ENCODE measurements around the gene RAB10. TPM values are rescaled to one million over a fixed set of nuclear protein-coding genes. Genes with fewer than 3 reads are reported as not detected.

RAB10 gene
- total and polyA plus RNA-seq, 9 of the 15 experiments (the other 6 are each of a cell fraction or from before 2014, with no cell fraction given), result 25.1 to 214 (median 157) TPM

DNA sequence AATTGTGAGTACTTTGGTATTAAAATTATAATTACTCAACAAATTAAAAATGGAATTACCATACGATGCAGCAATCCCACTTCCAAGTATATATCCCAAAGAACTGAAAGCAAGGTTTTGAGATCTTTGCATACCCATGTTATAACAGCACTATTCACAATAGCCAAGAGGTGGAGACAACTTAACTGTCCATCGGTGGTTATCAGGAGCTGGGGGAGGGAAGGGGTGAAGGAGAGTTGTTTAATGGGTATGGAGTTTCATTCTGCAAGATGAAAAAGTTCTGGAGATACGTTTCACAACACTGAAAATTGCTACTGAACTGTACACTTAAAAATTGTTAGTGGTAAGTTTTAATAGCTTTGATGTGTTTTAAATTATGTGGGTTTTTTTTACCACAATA is 25.7 kb downstream of the RAB10 start (continued):
- no peak for TF ChIP-seq E2F8 (IDR thresholded peaks at IDR 0.05; ENCODE audit: low read depth, partially characterized antibody)
- no peak for TF ChIP-seq SMARCA4 (IDR thresholded peaks at IDR 0.05)
- TF ChIP-seq CXXC5 (CRISPR knock-in tag; IDR thresholded peaks at IDR 0.05), result no peak
- peak in 1 of 2 experiments; percentile 26; a peak in 1 of 4 replicates for TF ChIP-seq RCOR1 (IDR thresholded peaks at IDR 0.05; ENCODE audit: borderline replicate concordance in 1 of 2, low read depth in 2 of 2, low read length in 2 of 2)
- no peak for TF ChIP-seq HOMEZ (CRISPR knock-in tag; IDR thresholded peaks at IDR 0.05)
- no peak for TF ChIP-seq ZBTB11 (CRISPR knock-in tag; IDR thresholded peaks at IDR 0.05)
- no peak for TF ChIP-seq MXI1 (IDR thresholded peaks at IDR 0.05; ENCODE audit: low read depth, low read length)
- TF ChIP-seq NELFE (IDR thresholded peaks at IDR 0.05; ENCODE audit: insufficient read depth, insufficient read length), result no peak
- no peak for TF ChIP-seq ZNF239 (CRISPR knock-in tag; IDR thresholded peaks at IDR 0.05)
- TF ChIP-seq STAG1 (CRISPR knock-in tag; IDR thresholded peaks at IDR 0.05; ENCODE audit: borderline replicate concordance), result no peak
- TF ChIP-seq PHF20 (IDR thresholded peaks at IDR 0.05; ENCODE audit: partially characterized antibody), result no peak
- TF ChIP-seq NBN (IDR thresholded peaks at IDR 0.05; ENCODE audit: low read depth), result no peak
- no peak for TF ChIP-seq DIDO1 (tag; IDR thresholded peaks at IDR 0.05; ENCODE audit: low read depth)
- TF ChIP-seq RB1 (IDR thresholded peaks at IDR 0.05; ENCODE audit: low read depth), result 0 out of 2 replicates have a peak, but pooled peaks have one; percentile 8
- no peak for TF ChIP-seq MCM2 (IDR thresholded peaks at IDR 0.05; ENCODE audit: low read depth)
- no peak for TF ChIP-seq CREB1 (IDR thresholded peaks at IDR 0.05)
- TF ChIP-seq CREB1 (CRISPR knock-in tag; IDR thresholded peaks at IDR 0.05), result no peak
- TF ChIP-seq ARID3A (IDR thresholded peaks at IDR 0.05; ENCODE audit: borderline replicate concordance, low read depth, low read length), result peak; percentile 79; the same call in 1 of the 2 replicates
- TF ChIP-seq, protein P1, sequence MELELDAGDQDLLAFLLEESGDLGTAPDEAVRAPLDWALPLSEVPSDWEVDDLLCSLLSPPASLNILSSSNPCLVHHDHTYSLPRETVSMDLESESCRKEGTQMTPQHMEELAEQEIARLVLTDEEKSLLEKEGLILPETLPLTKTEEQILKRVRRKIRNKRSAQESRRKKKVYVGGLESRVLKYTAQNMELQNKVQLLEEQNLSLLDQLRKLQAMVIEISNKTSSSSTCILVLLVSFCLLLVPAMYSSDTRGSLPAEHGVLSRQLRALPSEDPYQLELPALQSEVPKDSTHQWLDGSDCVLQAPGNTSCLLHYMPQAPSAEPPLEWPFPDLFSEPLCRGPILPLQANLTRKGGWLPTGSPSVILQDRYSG (tag; conservative IDR thresholded peaks at IDR 0.05; ENCODE audit: low read depth), result no peak
